K562 (cell line): ENCODE results near the gene ARHGAP22. TPM values are rescaled to one million over a fixed set of nuclear protein-coding genes. Genes with fewer than 3 reads are reported as not detected.

ENCODE experiments used
- ATAC-seq: fragments of 200-7000 bp; cut with Tn5 transposase; 3 replicates; pipeline ENCODE4 v1.9.1; 2020; ENCODE audit warnings: moderate library complexity
- BruUV-seq: library from RNA; stranded (reverse); fragments of 400-500 nt; replicated peaks from 2 replicates; lab custom pipeline; 2021; lab: Mats Ljungman, UMichigan
- CTCF ChIA-PET: fragments of 300-600 bp; formaldehyde crosslinking; extraction: SDS; loops from one replicate; lab custom pipeline; 2021; ENCODE audit warnings: low intra/inter-chr PET ratio; lab: Yijun Ruan, JAX
- POLR2A ChIA-PET: fragments of 300-600, 350-650 bp; sonication (Branson Sonifier 250); formaldehyde crosslinking; extraction: SDS; loops from one replicate; lab custom pipeline; 2021; ENCODE audit warnings: antibody characterized with exemption, inconsistent platforms; lab: Yijun Ruan, JAX
- DNase-seq, 4 experiments: peaks; one replicate each; pipeline versions ENCODE4 v3.0.0 to v3.0.0-alpha.2; 2011 to 2018; ENCODE audit warnings: low spot score in 3 of 4, mixed read lengths in 3 of 4; ENCODE audit errors: extremely low read depth in 1 of 4
- FAIRE-seq: peaks from 2 replicates; lab custom pipeline; 2011; peaks lifted over from hg19 to GRCh38; lab: Jason Lieb, UNC
- H2AFZ ChIP-seq: 2 replicates; pipeline ENCODE4 v1.6.0; 2011; ENCODE audit warnings: low read depth, low read length, control low read depth, inconsistent platforms
- H3K27ac ChIP-seq: fragments of 200-600 bp; 3 replicates; pipeline ENCODE4 v1.8.0; 2011; ENCODE audit warnings: low read depth, mild to moderate bottlenecking, control low read depth, inconsistent platforms, low read length, moderate library complexity, mixed read lengths; ENCODE audit errors: extremely low read depth
- H3K27me3 ChIP-seq, 2 experiments: fragments of 300-600 bp in 1 of 2; 2 replicates in 1 of 2; 3 replicates in 1 of 2; pipeline versions ENCODE4 v1.6.0 to v1.8.0; 2011; ENCODE audit warnings: inconsistent platforms in 2 of 2, low read length in 2 of 2, mild to moderate bottlenecking in 1 of 2, mixed read lengths in 1 of 2, moderate library complexity in 1 of 2; ENCODE audit not compliant: control insufficient read depth in 2 of 2, insufficient read depth in 2 of 2
- H3K36me3 ChIP-seq: fragments of 300-600 bp; 3 replicates; pipeline ENCODE4 v1.8.0; 2011; ENCODE audit warnings: mild to moderate bottlenecking, low read length, inconsistent platforms; ENCODE audit not compliant: control insufficient read depth, insufficient read depth
- H3K4me1 ChIP-seq, 2 experiments: fragments of 200-600 bp in 1 of 2; replicated peaks in 1 of 2; 2 replicates in 1 of 2; 3 replicates in 1 of 2; pipeline versions ENCODE4 v1.5.1 to v1.8.0; 2011; ENCODE audit warnings: inconsistent platforms in 2 of 2, low read length in 2 of 2, mild to moderate bottlenecking in 1 of 2, mixed read lengths in 1 of 2, moderate library complexity in 1 of 2; ENCODE audit not compliant: control insufficient read depth in 2 of 2, insufficient read depth in 2 of 2
- H3K4me2 ChIP-seq: 2 replicates; pipeline ENCODE4 v1.6.1; 2011; ENCODE audit warnings: low read length, control low read depth, inconsistent platforms, mixed read lengths; ENCODE audit not compliant: insufficient read depth
- H3K4me3 ChIP-seq: fragments of 200-600 bp; sonication (generic), shearing (Covaris generic); 2 replicates; pipeline ENCODE4 v1.5.1; 2016; ENCODE audit warnings: control low read depth, inconsistent platforms
- H3K79me2 ChIP-seq: fragments of 200-600 bp; 3 replicates; pipeline ENCODE4 v1.8.0; 2011; ENCODE audit warnings: low read length, inconsistent platforms; ENCODE audit not compliant: control insufficient read depth, insufficient read depth
- H3K9ac ChIP-seq, 2 experiments: 2 replicates each; pipeline versions ENCODE4 v1.6.0 to v1.6.1; 2011; ENCODE audit warnings: low read depth in 2 of 2, low read length in 2 of 2, control low read depth in 1 of 2, inconsistent platforms in 1 of 2, mild to moderate bottlenecking in 1 of 2, mixed read lengths in 1 of 2; ENCODE audit not compliant: insufficient read depth in 1 of 2
- H3K9me1 ChIP-seq: one replicate; pipeline ENCODE4 v1.6.0; 2011; ENCODE audit warnings: inconsistent platforms, mild to moderate bottlenecking, low read length, moderate library complexity; ENCODE audit not compliant: control insufficient read depth, insufficient read depth
- H3K9me3 ChIP-seq: replicated peaks from 2 replicates; pipeline ENCODE4 v1.5.1; 2011; ENCODE audit warnings: low read depth, low read length, inconsistent platforms; ENCODE audit not compliant: control insufficient read depth, insufficient read depth
- H4K20me1 ChIP-seq: replicated peaks from 2 replicates; pipeline ENCODE4 v1.6.1; 2011; ENCODE audit warnings: low read length, inconsistent platforms, mixed read lengths; ENCODE audit not compliant: control insufficient read depth, insufficient read depth
- AFF1 ChIP-seq, 2 experiments: fragments of 450-650 bp; IDR thresholded peaks; 2 replicates each; pipeline ENCODE4 v1.6.1; 2018; ENCODE audit warnings: mild to moderate bottlenecking in 2 of 2, low read depth in 1 of 2; ENCODE audit not compliant: partially characterized antibody in 2 of 2
- BHLHE40 ChIP-seq: IDR thresholded peaks from 2 replicates; pipeline ENCODE4 v1.6.1; 2011; ENCODE audit warnings: low read length, improper control_type of control experiment
- ERF ChIP-seq: fragments of 450-650 bp; formaldehyde crosslinking; IDR thresholded peaks from 2 replicates; pipeline ENCODE4 v1.4.0; 2020; ENCODE audit warnings: mild to moderate bottlenecking, mixed read lengths
- GATAD2B ChIP-seq: fragments of 450-650 bp; IDR thresholded peaks from 2 replicates; pipeline ENCODE4 v1.6.1; 2017; ENCODE audit warnings: mild to moderate bottlenecking, borderline replicate concordance
- KLF16 ChIP-seq: IDR thresholded peaks from 2 replicates; pipeline ENCODE4 v1.6.1; 2016; ENCODE audit warnings: antibody characterized with exemption
- MAZ ChIP-seq, 2 experiments: fragments of 450-650 bp in 1 of 2; sonication (generic) in 1 of 2; formaldehyde crosslinking; IDR thresholded peaks in 1 of 2; conservative IDR thresholded peaks in 1 of 2; 2 replicates each; pipeline versions ENCODE4 v1.4.0 to v1.5.0; 2020; ENCODE audit warnings: mild to moderate bottlenecking in 1 of 2, missing genetic modification reagents in 1 of 2
- MEF2D ChIP-seq: conservative IDR thresholded peaks from 2 replicates; pipeline ENCODE4 v1.6.1; 2016; ENCODE audit warnings: low read depth, missing genetic modification characterization, missing compliant biosample characterization
- NCOR1 ChIP-seq: fragments of 450-650 bp; IDR thresholded peaks from 2 replicates; pipeline ENCODE4 v1.6.1; 2016; ENCODE audit warnings: mild to moderate bottlenecking, moderate library complexity
- PHF8 ChIP-seq: fragments of 200-600 bp; sonication (generic); IDR thresholded peaks from 2 replicates; pipeline ENCODE4 v1.6.1; 2012; ENCODE audit warnings: mixed run types, mild to moderate bottlenecking, inconsistent platforms, low read length, moderate library complexity, borderline replicate concordance
- RBM22 ChIP-seq: fragments of 200-400 bp; formaldehyde crosslinking; IDR thresholded peaks from 2 replicates; pipeline ENCODE4 v1.6.1; 2018; ENCODE audit warnings: low read length, low read depth; ENCODE audit not compliant: poor library complexity, severe bottlenecking
- SP1 ChIP-seq: sonication (generic); formaldehyde crosslinking; IDR thresholded peaks from 2 replicates; pipeline ENCODE4 v1.8.1; 2022; ENCODE audit warnings: mild to moderate bottlenecking, missing genetic modification reagents
- SREBF1 ChIP-seq: fragments of 150-350 bp; IDR thresholded peaks from 2 replicates; pipeline ENCODE4 v1.6.1; 2014; ENCODE audit warnings: antibody characterized with exemption, low read depth, low read length, borderline replicate concordance
- SUPT5H ChIP-seq: fragments of 450-650 bp; IDR thresholded peaks from 2 replicates; pipeline ENCODE4 v1.6.1; 2016
- TCF7L2 ChIP-seq: fragments of 150-350 bp; IDR thresholded peaks from 2 replicates; pipeline ENCODE4 v1.6.1; 2016; ENCODE audit warnings: low read depth, mild to moderate bottlenecking, low read length, moderate library complexity
- XRCC3 ChIP-seq: fragments of 450-650 bp; IDR thresholded peaks from 2 replicates; pipeline ENCODE4 v1.6.1; 2017; ENCODE audit warnings: mild to moderate bottlenecking, moderate library complexity
- ZC3H8 ChIP-seq: fragments of 450-650 bp; IDR thresholded peaks from 2 replicates; pipeline ENCODE4 v1.6.1; 2017
- ZFP36 ChIP-seq: fragments of 150-350 bp; IDR thresholded peaks from 2 replicates; pipeline ENCODE4 v1.6.1; 2018; ENCODE audit warnings: low read length, low read depth; ENCODE audit not compliant: partially characterized antibody
- ZNF449 ChIP-seq: fragments of 250-450 bp; sonication (Bioruptor Pico); IDR thresholded peaks from 2 replicates; pipeline ENCODE4 v1.8.0; 2022; ENCODE audit warnings: moderate library complexity, mild to moderate bottlenecking, inconsistent platforms
- ZNF668 ChIP-seq: fragments of 250-450 bp; sonication (Bioruptor Pico); IDR thresholded peaks from 2 replicates; pipeline ENCODE4 v1.8.0; 2022; ENCODE audit warnings: mild to moderate bottlenecking, inconsistent platforms
- WGBS: fragments of 100-300 bp; shearing (Covaris generic); methylation state at CpG from one replicate; pipeline ENCODE4 v1.1.6; 2016; ENCODE audit warnings: low coverage, mixed read lengths; ENCODE audit not compliant: insufficient coverage; ENCODE audit errors: missing lambda C conversion rate; 5-methylcytosine and 5-hydroxymethylcytosine counted together
- in situ Hi-C: fragments of 300-500 bp; cut with MboI; formaldehyde crosslinking; loops from 4 replicates; pipeline ENCODE4 v1.15.0; 2018; ENCODE audit warnings: inconsistent platforms, mixed read lengths
- intact Hi-C: fragments of 100-400 bp; cut with micrococcal nuclease; formaldehyde crosslinking; loops from 2 replicates; pipeline ENCODE4 v1.14.2; 2022
- polyA plus RNA-seq, 8 experiments: library from polyadenylated mRNA; depleted of rRNA in 4 of 8; stranded (reverse) in 5 of 8; unstranded in 3 of 8; fragments of >200 nt; fragmentation: Nextera tagmentation in 2 of 8; fragmentation: Illumina TruSeq in 1 of 8; extraction: Ambion mirVana in 2 of 8; extraction: Trizol in 1 of 8; gene quantifications; 2 replicates each; pipeline versions ENCODE4 v1.2.1 to v1.2.3, GENCODE V29; 2011 to 2014; ENCODE audit warnings: inconsistent platforms in 1 of 8, missing spikeins in 1 of 8
- total RNA-seq, 7 experiments: library from RNA; depleted of rRNA in 6 of 7; stranded (reverse); fragments of >200 nt in 6 of 7; fragmentation: Illumina TruSeq in 2 of 7; extraction: Trizol in 2 of 7; gene quantifications; 2 replicates each; pipeline versions ENCODE4 v1.2.1 to v1.2.3, GENCODE V29; 2011 to 2021; ENCODE audit warnings: low replicate concordance in 1 of 7

ARHGAP22 gene
- total and polyA plus RNA-seq, 9 of the 15 experiments (the other 6 are each of a cell fraction or from before 2014, with no cell fraction given) = 1.3 to 28.1 (median 12.7) TPM

- POLR2A ChIA-PET = interaction anchor here (1.7 kb wide), 1 partner anchor 12 kb away, joined by 4 read pairs; no protein-coding TSS in a partner anchor
- no peak overlapping the region for H3K9ac ChIP-seq
- no TSS peak for BruUV-seq
- TF ChIP-seq RBM22 (no peak), XRCC3 (no peak), MAZ (CRISPR knock-in tag; conservative IDR thresholded peaks at IDR 0.05 in 1 of 2, IDR thresholded peaks at IDR 0.05 in 1 of 2) (no peak), SP1 (no peak), SUPT5H (no peak), MEF2D (no peak), ZNF668 (CRISPR knock-in tag) (no peak), SREBF1 (no peak), NCOR1 (no peak), ZNF449 (CRISPR knock-in tag) (no peak), TCF7L2 (no peak), ERF (CRISPR knock-in tag) (no peak), GATAD2B (no peak), BHLHE40 (no peak), KLF16 (no peak), PHF8 (no peak), AFF1 (IDR thresholded peaks at IDR 0.05; ENCODE audit: low read depth in 1 of 2, partially characterized antibody in 2 of 2) (no peak), ZC3H8 (no peak), ZFP36 (no peak)
- TF ChIP-seq, all 486 proteins: peak for 0
- DNase-seq (no peak), ATAC-seq (0 out of 3 replicates have a peak, but pooled peaks have one; percentile 14), FAIRE-seq (no peak)
- H3K4me2 ChIP-seq = no peak overlapping the region
- no peaks in the 10 kb centered on the region for H4K20me1 ChIP-seq
- no peaks in the 10 kb centered on the region for H3K79me2 ChIP-seq
- H2AFZ ChIP-seq = no peak overlapping the region
- H3K36me3 ChIP-seq = peaks cover 32% of the 10 kb centered on the region
- in situ Hi-C loops = no loop called here
- H3K9me3 ChIP-seq = no peaks in the 10 kb centered on the region
- CTCF ChIA-PET = no interaction called here
- no peaks in the 10 kb centered on the region for H3K27me3 ChIP-seq
- no peak overlapping the region for H3K4me3 ChIP-seq
- no peaks in the 10 kb centered on the region for H3K9me1 ChIP-seq
- no peak overlapping the region for H3K27ac ChIP-seq
- H3K4me1 ChIP-seq = peaks cover 0 to 18% of the 10 kb centered on the region in 2 experiments; a peak in 3 of 5 replicates
- WGBS = 81% methylated on average over 4 of the region's 4 CpGs
- intact Hi-C loops = no loop called here
These were observed 181.0 kb downstream of the ARHGAP22 start for GRCh38 chr10:48423884-48424283.
